Astrocyte (in vitro differentiated cells and primary cell): ENCODE measurements around the gene CEACAM19. TPM values are rescaled to one million over a fixed set of nuclear protein-coding genes. Genes with fewer than 3 reads are reported as not detected.

Experiments used
- DNase-seq: peaks from one replicate; pipeline ENCODE4 v3.0.0-alpha.2; 2010; ENCODE audit warnings: low read depth
- FAIRE-seq: peaks from 2 replicates; lab custom pipeline; 2011; peaks lifted over from hg19 to GRCh38; lab: Jason Lieb, UNC
- H2AFZ ChIP-seq: 2 replicates; pipeline ENCODE4 v1.6.0; 2012; ENCODE audit warnings: low read depth, low read length, inconsistent platforms
- H3K27ac ChIP-seq: 2 replicates; pipeline ENCODE4 v1.5.1; 2011; ENCODE audit warnings: low read depth, low read length, inconsistent platforms
- H3K27me3 ChIP-seq: 2 replicates; pipeline ENCODE4 v1.6.0; 2011; ENCODE audit warnings: low read length, inconsistent platforms; ENCODE audit not compliant: insufficient read depth
- H3K36me3 ChIP-seq: 2 replicates; pipeline ENCODE4 v1.5.1; 2011; ENCODE audit warnings: low read length, inconsistent platforms; ENCODE audit not compliant: insufficient read depth
- H3K4me1 ChIP-seq: 2 replicates; pipeline ENCODE4 v1.5.1; 2011; ENCODE audit warnings: low read length, inconsistent platforms; ENCODE audit not compliant: insufficient read depth
- H3K4me2 ChIP-seq: 2 replicates; pipeline ENCODE4 v1.6.0; 2012; ENCODE audit warnings: low read length, inconsistent platforms
- H3K4me3 ChIP-seq: 2 replicates; pipeline ENCODE4 v1.5.1; 2011; ENCODE audit warnings: low read depth, mild to moderate bottlenecking, low read length, inconsistent platforms; ENCODE audit not compliant: insufficient read depth
- H3K79me2 ChIP-seq: 2 replicates; pipeline ENCODE4 v1.6.0; 2012; ENCODE audit warnings: mild to moderate bottlenecking, low read length, inconsistent platforms; ENCODE audit not compliant: insufficient read depth
- H3K9ac ChIP-seq: 2 replicates; pipeline ENCODE4 v1.6.0; 2012; ENCODE audit warnings: mild to moderate bottlenecking, low read length, inconsistent platforms
- H3K9me3 ChIP-seq: 2 replicates; pipeline ENCODE4 v1.5.1; 2012; ENCODE audit warnings: low read depth, mild to moderate bottlenecking, low read length, inconsistent platforms; ENCODE audit not compliant: insufficient read depth
- H4K20me1 ChIP-seq: 2 replicates; pipeline ENCODE4 v1.6.0; 2012; ENCODE audit warnings: low read length, inconsistent platforms; ENCODE audit not compliant: insufficient read depth
- H3K27ac Mint-ChIP-seq: one replicate; pipeline ENCODE4 v1.8.0; 2021; ENCODE audit warnings: mild to moderate bottlenecking, mixed read lengths; ENCODE audit not compliant: unreplicated experiment
- H3K27me3 Mint-ChIP-seq: one replicate; pipeline ENCODE4 v1.8.0; 2021; ENCODE audit warnings: low read depth, mixed read lengths; ENCODE audit not compliant: unreplicated experiment
- H3K36me3 Mint-ChIP-seq: one replicate; pipeline ENCODE4 v1.8.0; 2021; ENCODE audit warnings: low read depth, mixed read lengths; ENCODE audit not compliant: unreplicated experiment
- H3K4me1 Mint-ChIP-seq: one replicate; pipeline ENCODE4 v1.8.0; 2021; ENCODE audit warnings: low read depth, mixed read lengths; ENCODE audit not compliant: unreplicated experiment
- H3K4me3 Mint-ChIP-seq: one replicate; pipeline ENCODE4 v1.8.0; 2021; ENCODE audit warnings: mild to moderate bottlenecking, moderate library complexity, mixed read lengths; ENCODE audit not compliant: unreplicated experiment
- H3K9me3 Mint-ChIP-seq: one replicate; pipeline ENCODE4 v1.8.0; 2021; ENCODE audit warnings: mild to moderate bottlenecking, mixed read lengths; ENCODE audit not compliant: unreplicated experiment
- EZH2 ChIP-seq: IDR thresholded peaks from 2 replicates; pipeline ENCODE4 v1.6.1; 2012; ENCODE audit warnings: mild to moderate bottlenecking, low read length, inconsistent platforms; ENCODE audit not compliant: insufficient read depth
- total RNA-seq: library from RNA; stranded (reverse); gene quantifications from 2 replicates; pipeline ENCODE4 v1.2.1, GENCODE V29; 2021
- TF ChIP-seq, protein P1 (sequence below): IDR thresholded peaks from 2 replicates; pipeline ENCODE4 v1.5.1; 2011; ENCODE audit warnings: low read depth, mild to moderate bottlenecking, inconsistent platforms, low read length, moderate library complexity; ENCODE audit not compliant: insufficient read depth

CEACAM19 gene
- total RNA-seq, 1 donor from 2014 or later, result 8.0 TPM

DNA sequence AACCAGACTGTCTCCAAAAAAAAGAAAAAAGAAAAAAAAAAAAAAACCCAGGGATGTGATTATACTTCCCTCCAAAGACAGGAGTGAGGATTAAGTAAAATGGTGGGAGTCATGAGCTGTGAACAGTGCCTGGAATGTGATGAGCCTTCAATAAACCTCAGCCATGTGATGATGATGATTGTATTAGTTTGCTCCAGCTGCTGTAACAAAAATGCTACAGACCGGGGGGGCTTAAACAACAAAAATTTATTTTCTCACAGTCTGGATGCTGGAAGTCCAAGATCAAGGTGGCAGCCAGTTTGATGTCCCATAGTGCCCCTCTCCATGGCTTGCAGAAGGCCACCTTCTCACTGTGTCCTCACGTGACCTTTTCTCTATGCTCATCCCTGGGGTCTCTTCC, 36.5 kb upstream of the CEACAM19 start:
- Mint-ChIP-seq H3K27ac (no peak overlapping the region), H3K9me3 (peaks cover 6% of the 10 kb centered on the region)

DNA sequence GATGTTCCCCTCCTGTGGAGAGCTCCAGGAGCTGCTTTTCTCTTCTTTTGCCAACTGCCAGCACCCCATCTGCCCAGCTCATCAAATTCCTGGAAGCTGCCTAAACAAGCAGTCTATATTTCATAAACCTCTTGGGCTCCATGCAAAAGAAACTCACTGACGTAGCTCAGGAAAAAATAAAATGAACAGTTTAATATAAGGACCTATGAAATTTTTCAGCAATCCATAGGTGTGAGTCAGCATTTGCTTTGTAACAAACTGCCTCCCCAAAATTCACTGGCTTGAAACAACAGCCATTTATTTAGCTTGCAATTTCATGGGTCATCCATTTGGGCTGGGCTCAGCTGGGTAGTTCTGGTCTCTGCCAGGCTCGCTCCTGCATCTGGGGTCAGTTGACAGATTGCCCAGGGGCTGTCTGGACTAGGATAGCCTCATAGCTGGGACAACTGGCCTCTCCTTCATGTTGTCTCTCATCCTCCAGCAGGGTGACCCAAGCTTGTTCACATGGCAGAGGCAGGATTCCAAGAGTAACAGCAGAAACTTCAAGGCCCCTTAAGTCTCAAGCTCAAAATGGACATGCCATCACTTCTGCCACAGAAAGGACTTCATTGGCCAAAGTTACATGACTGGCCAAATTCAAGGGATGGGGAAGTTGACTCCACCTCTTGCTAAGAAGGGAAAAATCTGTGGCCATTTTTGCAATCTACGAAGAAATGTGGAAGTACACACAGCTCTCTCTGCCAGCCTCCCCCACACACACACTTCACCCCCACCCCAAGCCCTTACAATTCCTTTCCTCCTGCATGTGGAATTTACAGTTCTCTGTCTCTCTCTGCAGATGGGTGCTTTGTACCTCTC, 35.5 kb upstream of the CEACAM19 start:
- H3K4me1 Mint-ChIP-seq, result peaks cover 13% of the 10 kb centered on the region
- no peak overlapping the region for H3K4me3 ChIP-seq
- peak overlapping the region; percentile 29 for H3K4me2 ChIP-seq
- H3K9me3 ChIP-seq, result no peaks in the 10 kb centered on the region
- H3K4me1 ChIP-seq, result peaks cover 13% of the 10 kb centered on the region
- DNase-seq (peak; percentile 50), FAIRE-seq (no peak)
- peak overlapping the region; percentile 34 for H3K4me3 Mint-ChIP-seq
- H2AFZ ChIP-seq, result no peak overlapping the region
- H3K27me3 Mint-ChIP-seq, result peaks cover 9% of the 10 kb centered on the region
- H3K36me3 ChIP-seq, result no peaks in the 10 kb centered on the region
- peak overlapping the region; percentile 8 for H3K27ac ChIP-seq
- TF ChIP-seq, protein P1, sequence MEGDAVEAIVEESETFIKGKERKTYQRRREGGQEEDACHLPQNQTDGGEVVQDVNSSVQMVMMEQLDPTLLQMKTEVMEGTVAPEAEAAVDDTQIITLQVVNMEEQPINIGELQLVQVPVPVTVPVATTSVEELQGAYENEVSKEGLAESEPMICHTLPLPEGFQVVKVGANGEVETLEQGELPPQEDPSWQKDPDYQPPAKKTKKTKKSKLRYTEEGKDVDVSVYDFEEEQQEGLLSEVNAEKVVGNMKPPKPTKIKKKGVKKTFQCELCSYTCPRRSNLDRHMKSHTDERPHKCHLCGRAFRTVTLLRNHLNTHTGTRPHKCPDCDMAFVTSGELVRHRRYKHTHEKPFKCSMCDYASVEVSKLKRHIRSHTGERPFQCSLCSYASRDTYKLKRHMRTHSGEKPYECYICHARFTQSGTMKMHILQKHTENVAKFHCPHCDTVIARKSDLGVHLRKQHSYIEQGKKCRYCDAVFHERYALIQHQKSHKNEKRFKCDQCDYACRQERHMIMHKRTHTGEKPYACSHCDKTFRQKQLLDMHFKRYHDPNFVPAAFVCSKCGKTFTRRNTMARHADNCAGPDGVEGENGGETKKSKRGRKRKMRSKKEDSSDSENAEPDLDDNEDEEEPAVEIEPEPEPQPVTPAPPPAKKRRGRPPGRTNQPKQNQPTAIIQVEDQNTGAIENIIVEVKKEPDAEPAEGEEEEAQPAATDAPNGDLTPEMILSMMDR, result no peak
- TF ChIP-seq EZH2, result no peak
- no peaks in the 10 kb centered on the region for H3K27me3 ChIP-seq
- H3K79me2 ChIP-seq, result no peaks in the 10 kb centered on the region
- H3K9ac ChIP-seq, result no peak overlapping the region
- H3K27ac Mint-ChIP-seq, result no peak overlapping the region
- H3K9me3 Mint-ChIP-seq, result peaks cover 6% of the 10 kb centered on the region
- H4K20me1 ChIP-seq, result no peaks in the 10 kb centered on the region
- H3K36me3 Mint-ChIP-seq, result peaks cover 4% of the 10 kb centered on the region

More for the DNA sequence above, 36.5 kb upstream of the CEACAM19 start:
- no peak overlapping the region for H3K4me2 ChIP-seq
- H3K27me3 ChIP-seq, result no peaks in the 10 kb centered on the region
- no peaks in the 10 kb centered on the region for H3K79me2 ChIP-seq
- Mint-ChIP-seq H3K4me3 (no peak overlapping the region), H3K4me1 (peaks cover 13% of the 10 kb centered on the region), H3K36me3 (peaks cover 10% of the 10 kb centered on the region), H3K27me3 (peaks cover 10% of the 10 kb centered on the region)
- H3K9ac ChIP-seq, result no peak overlapping the region
- no peak overlapping the region for H3K4me3 ChIP-seq
- FAIRE-seq (no peak), DNase-seq (no peak)
- TF ChIP-seq, protein P1, result no peak
- TF ChIP-seq EZH2, result no peak
- no peaks in the 10 kb centered on the region for H3K9me3 ChIP-seq
- peaks cover 13% of the 10 kb centered on the region for H3K4me1 ChIP-seq
- H4K20me1 ChIP-seq, result no peaks in the 10 kb centered on the region
- H2AFZ ChIP-seq, result no peak overlapping the region
- H3K36me3 ChIP-seq, result no peaks in the 10 kb centered on the region
- H3K27ac ChIP-seq, result no peak overlapping the region
